NCI-H1436 treated with DMSO at 0.1 percent for 48 hours (cell line): ENCODE results near the gene BOLA3.
"Not testable (repeated sequence)": the region's sequence is repeated elsewhere in the genome, so short reads cannot be mapped to it uniquely, and the experiment has no call there.

Experiments
- DNase-seq: peaks from one replicate; lab custom pipeline; 2025; lab: John Stamatoyannopoulos, UW

BOLA3 gene

DNA sequence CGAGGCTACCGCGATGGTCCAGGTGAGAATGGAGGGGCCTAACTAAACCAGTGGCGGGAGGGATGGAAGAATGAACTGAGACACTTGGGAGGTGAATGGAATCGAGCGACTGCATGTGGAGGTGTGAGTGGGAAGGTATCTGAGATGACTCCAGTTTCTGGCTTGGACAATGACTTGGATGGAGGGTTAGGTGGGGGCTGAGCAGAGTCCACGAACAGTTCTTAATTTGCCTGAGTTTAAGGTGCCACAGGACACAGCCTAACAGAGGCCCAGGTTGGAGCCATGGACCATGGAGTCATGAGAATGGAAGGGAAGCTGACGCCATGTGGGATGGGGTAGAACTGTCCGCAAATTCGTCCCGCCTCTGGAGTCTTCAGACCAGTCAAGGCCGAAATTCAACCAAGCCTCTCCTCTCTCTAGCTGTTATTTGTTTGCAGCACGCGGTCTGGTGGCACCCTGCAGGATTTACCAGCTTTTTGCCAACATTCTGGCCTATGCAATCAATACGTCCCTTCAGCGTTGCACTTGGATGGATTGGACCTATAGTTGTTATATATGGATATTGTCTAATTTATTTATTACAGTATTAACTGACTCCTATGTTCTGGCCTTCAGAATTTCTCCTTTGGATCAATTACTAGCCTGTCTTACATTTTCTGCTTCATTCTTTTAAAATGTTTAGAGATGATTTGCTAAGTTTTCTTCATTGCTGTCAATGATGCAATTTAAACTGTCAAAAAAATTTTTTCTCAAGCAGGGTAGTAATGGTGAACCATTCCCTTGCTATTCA, 940 bp upstream of the BOLA3 start:
- no peak for DNase-seq

DNA sequence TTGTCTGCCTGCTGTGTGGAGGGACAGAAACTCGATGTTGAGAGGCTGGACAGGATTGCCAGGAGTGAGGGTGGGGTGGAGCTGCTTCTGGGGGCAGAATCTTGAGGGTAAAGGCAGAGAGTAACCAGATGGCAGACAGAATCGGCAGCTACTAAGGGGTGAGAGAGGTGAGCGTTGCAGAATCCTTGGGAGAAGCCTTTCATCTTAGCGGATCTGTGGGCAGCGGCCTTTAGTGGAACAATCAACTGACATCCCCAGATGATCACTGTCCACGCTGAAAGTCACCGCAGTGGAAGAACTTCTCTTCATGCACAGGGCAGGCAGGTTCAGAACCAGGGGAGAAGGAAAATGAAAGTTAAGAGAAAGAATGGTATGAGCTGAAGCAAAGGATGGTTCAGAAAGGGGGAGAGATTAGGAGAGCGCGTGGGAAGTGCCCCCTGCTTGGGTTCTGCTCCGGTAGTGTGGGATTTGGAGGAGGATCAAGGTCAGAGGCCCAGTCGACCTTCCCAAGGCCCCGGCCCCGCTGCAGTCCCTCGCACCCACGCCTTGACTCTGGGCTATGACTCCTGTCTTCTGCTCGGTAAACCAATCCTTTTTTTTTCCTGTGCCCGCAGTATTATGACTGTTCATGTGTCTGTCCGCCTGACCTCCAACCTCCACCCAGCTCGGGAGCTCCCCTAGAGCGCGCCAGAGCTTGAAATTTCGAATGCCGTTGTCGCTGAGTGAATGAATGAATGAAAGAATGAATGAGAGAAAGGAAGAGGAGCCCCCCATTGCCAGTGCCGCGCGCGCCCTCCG, 584 bp downstream of the BOLA3 start:
- no peak for DNase-seq

DNA sequence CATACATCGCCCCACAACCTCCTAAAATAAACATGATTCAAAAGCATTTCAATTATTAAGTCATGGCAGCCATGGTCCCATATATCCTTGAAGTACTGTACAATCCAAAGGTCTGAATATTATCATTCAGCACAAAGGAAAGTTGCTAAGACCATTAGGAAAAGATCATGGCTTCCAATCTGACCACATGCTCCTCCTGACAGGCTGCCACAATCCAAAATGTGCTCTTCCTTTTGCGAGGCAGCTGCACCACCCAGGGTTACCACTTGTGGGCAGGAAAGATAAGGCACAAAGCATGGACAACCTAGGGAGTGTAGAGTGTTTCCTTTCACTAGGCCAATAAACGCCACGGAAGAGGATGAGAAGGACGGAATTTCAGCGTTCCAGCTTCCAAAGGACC, 5.4 kb downstream of the BOLA3 start:
- DNase-seq = no peak

- no peak for DNase-seq
Observed at GRCh38 chr2:74138600-74139323, 8.9 kb downstream of the BOLA3 start.

DNA sequence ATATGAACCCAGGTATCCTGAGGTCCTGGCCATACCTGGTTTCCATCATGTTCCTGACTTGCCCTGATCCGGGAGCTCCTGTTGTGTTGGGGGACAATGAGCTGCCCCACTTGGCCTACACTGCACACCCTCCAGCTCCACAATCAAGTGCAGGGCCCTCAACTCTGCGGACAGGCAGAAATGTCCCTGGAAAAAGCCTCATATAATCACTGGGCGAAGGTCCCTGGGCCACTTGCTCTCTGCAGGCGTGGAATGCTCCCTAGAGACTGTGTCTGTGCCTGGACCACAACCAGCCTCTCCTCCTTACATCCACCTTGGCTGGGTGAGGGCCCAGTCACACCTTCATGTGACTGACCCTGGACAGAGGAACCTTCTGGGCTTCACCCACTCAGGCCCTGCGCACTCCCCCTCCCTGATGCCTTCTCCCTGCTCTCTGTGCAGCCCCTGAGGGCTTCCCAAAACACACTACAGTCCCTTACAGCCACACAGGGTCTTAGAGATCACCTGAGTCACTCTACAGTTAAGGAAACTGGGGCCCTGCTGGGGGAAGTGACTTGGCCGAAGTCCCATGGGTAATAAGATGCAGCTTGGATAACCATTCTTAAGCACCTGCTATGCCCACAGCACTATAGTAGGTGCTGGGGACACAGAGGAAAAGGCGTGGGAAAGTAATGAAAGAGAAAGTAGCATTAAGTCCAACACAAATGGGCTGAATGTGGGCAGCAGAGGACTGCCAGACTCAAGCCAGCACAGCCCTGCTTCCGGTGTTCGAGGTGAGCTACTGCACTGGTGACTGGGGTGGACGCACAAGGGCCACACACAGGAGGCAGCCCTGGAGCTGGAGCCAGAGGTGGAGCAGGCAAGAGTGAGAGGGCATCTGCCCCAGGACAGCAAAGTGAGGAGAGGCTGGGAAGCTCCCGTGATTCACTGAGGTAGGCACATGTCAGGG, 9.8 kb downstream of the BOLA3 start:
- no peak for DNase-seq

DNA sequence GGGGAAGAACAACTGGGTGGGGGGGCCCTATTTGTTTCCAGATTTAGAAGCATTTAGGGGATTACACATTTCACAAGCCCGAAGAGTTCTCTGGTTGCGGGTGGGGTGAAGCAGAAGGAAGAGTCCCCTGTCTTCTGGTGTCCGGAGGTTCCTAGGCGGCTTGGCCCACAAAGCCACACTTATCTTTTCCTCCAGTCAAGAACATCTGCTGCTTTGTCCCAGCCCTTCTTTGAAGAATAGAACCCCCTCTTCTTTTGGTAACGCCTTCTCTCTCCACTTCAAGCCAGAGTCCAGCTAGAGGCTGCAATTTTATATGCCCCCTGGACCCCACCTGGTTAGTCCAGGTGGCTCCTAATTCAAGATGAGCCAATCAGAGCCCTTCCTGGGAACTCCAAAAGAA, 15.8 kb downstream of the BOLA3 start:
- no peak for DNase-seq

DNA sequence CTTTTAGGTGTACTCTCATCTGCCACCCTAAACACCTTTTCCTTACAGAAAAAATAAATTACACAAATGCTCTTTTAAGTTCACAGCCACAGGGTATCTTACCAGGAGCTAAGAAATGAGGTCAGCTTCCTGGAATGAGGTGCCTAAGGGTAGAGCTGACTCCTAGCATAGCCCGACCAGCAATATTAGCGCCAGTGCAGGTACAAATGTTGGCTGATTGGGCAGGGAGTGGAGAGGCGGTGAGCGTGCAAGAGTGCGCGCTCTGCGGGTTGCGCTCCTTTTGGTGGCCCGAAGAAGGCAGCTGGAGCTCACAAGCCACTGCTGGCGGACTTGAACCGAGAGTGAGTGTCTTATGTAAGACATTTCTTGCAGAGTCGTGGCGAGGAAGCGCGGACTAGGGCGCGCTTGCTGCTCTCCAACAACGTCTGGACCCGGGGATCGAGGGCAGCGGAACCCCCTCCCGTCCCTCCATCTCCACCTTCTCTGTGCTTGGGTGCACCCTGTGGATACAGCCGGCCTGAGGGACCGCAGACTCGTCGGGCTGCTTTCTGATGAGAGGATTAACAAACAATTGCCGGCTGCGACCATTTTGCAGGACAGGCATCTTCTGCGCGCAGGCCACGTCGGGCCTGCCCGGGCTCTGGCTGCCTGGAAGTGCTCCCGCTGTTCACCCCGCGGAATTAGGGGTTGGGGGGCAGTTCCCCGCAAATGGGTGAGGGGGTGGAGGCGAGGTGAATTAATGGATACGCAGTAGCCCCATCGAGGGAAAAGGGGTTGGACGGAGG, 17.3 kb downstream of the BOLA3 start:
- no peak for DNase-seq

- no peak for DNase-seq
Observed at GRCh38 chr2:74128206-74128605, 19.5 kb downstream of the BOLA3 start.

DNA sequence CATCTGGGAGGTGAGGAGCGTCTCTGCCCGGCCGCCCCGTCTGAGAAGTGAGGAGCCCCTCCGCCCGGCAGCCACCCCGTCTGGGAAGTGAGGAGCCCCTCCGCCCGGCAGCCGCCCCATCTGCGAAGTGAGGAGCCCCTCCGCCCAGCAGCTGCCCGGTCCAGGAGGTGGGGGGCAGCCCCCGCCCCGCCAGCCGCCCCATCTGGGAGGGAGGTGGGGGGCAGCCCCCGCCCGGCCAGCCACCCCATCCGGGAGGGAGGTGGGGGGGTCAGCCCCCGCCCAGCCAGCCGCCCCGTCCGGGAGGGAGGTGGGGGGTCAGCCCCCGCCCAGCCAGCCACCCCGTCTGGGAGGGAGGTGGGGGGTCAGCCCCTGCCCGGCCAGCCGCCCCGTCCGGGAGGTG, 23.8 kb downstream of the BOLA3 start:
- DNase-seq = not testable (repeated sequence)

- not testable (repeated sequence) for DNase-seq
Observed at GRCh38 chr2:74121846-74122245, 25.9 kb downstream of the BOLA3 start.

- DNase-seq = no peak
Observed at GRCh38 chr2:74119912-74120825, 27.5 kb downstream of the BOLA3 start.

DNA sequence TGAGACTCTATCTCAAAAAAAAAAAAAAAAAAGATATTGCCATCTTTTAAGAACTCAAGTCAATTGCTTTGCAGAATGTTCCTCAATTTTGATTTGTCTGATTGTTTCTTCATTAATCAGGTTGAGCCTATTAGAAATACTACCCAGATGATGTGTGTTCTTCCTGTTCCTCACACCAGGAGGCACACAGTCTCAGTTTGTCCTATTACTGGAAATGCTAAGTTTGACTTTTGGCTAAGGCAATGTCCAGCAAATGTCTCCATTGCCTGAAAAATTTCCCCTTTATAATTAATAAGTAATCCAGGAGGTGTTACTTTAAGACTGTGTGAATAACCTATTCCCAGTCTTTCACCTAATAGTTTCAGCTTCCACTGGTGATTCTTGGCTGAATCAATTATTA, 28.4 kb downstream of the BOLA3 start:
- no peak for DNase-seq

GRCh38 chr2:74111380-74111779, 36.3 kb downstream of the BOLA3 start:
- DNase-seq = no peak

- no peak for DNase-seq
Observed at GRCh38 chr2:74110537-74110936, 37.2 kb downstream of the BOLA3 start.

- no peak for DNase-seq
Observed at GRCh38 chr2:74109551-74109950, 38.2 kb downstream of the BOLA3 start.

DNA sequence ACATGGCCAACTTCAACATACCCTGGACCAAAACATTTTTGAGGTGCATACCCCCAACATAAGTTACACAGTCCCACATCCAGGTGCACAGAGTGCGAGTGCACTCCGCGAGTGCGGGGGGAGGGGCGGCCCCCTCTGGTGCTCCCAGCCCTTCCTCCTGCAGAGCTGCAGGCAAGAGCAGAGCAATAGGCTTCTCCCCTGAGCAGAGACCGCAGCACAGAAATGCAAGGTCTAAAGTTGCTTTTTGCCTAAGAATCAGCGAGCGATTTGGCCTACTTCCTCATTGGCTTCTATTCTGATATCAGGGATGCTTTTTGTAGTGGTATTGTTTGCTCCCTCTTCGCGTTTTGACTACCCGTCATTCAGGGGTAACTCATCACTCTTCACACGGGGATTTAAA, 40.6 kb downstream of the BOLA3 start:
- no peak for DNase-seq

DNA sequence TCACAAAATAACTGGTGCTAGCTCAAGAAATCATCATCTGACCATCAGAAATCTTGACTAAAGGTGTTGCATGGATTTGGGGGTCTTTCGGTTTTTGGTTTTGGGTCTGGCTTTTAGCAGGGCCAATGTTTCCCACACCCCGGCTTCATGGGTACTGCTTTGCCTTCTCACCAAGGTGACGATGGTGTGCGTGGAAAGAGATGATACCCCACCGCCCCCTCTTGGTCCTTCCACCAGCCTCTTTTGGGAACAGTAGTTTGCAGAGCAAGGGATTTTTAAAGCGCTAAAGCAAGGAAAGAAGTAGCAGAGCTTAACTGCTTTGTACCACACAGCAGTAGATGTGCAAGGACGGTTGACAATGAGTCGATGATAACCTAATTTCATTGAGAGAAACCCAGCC, 42.3 kb downstream of the BOLA3 start:
- no peak for DNase-seq

DNA sequence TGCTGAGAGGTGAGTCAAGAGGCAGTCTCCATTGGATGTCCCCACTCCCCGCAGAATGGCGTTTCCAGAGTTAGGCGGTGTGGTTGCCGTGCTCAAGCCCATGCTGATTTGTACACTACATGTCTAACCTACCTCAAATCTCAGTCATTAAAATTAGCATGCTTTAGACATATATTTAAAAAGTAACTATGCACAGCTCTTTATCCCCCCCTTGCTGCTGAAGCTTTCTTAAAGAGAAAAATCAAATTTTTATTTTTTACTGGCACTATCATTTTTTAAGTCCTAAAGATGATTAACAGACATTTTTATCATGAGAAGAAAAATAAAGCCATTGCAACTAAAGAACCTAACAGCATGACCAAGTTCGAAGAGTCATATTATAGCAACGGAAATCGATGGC, 42.9 kb downstream of the BOLA3 start:
- no peak for DNase-seq

DNA sequence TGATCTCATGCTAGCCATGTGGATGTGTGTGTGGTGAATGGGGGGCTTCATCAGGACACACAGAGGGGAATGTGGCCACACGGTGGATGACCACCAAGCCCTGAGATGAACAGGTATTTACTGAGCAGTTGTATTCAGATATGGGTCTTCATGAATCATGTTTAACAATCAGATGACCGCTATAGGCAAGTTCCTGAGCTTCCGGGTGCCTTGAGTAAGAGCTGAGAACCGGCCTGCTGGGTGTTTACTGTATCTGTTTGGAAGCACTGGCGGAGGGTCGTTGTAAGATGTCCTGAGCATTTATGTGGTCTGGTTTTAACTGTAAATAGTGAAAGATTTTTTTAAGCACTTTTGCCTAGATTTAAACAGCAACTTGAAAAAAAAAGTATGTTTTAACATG, 43.9 kb downstream of the BOLA3 start:
- no peak for DNase-seq

- no peak for DNase-seq
Observed at GRCh38 chr2:74102516-74102915, 45.2 kb downstream of the BOLA3 start.
